AG04449 (cell line): ENCODE data around the gene SYNDIG1.

Experiments
- CTCF ChIA-PET: fragments of 350-600 bp; formaldehyde crosslinking; extraction: SDS; loops from one replicate; lab custom pipeline; 2021; ENCODE audit warnings: antibody characterized with exemption; lab: Yijun Ruan, JAX
- POLR2A ChIA-PET: fragments of 400-600, 350-600 bp; formaldehyde crosslinking; extraction: SDS; loops from one replicate; lab custom pipeline; 2020; ENCODE audit warnings: antibody characterized with exemption, inconsistent platforms; lab: Yijun Ruan, JAX
- DNase-seq: peaks from one replicate; pipeline ENCODE4 v3.0.0-alpha.2; 2010; ENCODE audit warnings: low read depth, low spot score
- H3K4me3 ChIP-seq: 2 replicates; pipeline ENCODE4 v1.5.1; 2011; ENCODE audit warnings: low read depth, mild to moderate bottlenecking, control low read depth, low read length
- TF ChIP-seq, protein P1 (sequence below): IDR thresholded peaks from one replicate; pipeline ENCODE4 v1.5.1; 2011; ENCODE audit warnings: mild to moderate bottlenecking, moderate library complexity, low read length, control low read depth, inconsistent platforms; ENCODE audit not compliant: insufficient read depth; ENCODE audit errors: missing control alignments

The SYNDIG1 gene

DNA sequence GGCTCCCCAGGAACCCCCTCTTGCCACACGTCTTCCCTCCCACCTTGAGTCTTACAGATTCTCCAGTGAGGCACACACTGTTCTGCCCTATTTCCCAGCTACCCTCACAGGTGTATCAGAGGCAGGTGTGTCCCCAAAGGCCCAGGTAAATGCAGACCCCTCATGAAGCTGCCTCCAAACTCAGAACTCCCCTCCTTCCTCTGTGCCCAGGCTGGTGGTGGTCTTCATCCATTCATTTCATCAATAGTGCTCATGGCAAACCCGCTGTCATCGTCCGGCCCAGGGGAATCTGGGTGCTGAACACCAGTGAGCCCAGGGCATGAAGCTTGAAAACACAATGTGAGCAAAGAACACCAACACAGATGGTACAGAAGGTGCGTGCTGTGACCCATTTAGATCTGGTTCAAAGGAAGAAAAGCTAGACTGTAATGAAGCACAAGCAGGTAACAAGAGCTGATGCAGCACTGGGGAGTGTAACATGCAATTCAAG, 213.1 kb downstream of the SYNDIG1 start:
- ChIA-PET POLR2A (no interaction called here), CTCF (no interaction called here)
- TF ChIP-seq, protein P1, sequence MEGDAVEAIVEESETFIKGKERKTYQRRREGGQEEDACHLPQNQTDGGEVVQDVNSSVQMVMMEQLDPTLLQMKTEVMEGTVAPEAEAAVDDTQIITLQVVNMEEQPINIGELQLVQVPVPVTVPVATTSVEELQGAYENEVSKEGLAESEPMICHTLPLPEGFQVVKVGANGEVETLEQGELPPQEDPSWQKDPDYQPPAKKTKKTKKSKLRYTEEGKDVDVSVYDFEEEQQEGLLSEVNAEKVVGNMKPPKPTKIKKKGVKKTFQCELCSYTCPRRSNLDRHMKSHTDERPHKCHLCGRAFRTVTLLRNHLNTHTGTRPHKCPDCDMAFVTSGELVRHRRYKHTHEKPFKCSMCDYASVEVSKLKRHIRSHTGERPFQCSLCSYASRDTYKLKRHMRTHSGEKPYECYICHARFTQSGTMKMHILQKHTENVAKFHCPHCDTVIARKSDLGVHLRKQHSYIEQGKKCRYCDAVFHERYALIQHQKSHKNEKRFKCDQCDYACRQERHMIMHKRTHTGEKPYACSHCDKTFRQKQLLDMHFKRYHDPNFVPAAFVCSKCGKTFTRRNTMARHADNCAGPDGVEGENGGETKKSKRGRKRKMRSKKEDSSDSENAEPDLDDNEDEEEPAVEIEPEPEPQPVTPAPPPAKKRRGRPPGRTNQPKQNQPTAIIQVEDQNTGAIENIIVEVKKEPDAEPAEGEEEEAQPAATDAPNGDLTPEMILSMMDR, result no peak
- H3K4me3 ChIP-seq, result no peak overlapping the region
- DNase-seq, result no peak

DNA sequence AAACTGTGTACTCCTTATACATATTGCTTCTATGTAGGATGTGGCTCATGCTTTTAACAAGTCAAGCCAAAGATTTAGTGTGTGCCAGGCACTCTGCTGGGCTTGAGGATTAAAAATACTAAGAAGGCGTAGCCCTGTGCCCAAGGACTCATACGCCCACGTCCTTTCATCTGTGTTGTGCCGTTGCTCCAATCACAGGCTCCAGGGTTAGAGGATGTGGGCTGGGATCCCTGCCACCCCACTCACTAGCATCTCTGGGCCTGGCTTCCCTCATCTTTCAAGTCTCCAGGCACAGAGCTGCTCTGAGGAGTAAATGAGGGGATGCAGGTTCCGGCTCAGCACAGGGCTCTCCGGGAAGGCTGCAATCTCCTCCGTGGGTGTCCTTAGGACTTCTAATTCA, 214.2 kb downstream of the SYNDIG1 start:
- H3K4me3 ChIP-seq, result no peak overlapping the region
- no peak for DNase-seq
- TF ChIP-seq, protein P1, result no peak
- ChIA-PET POLR2A (no interaction called here), CTCF (interaction anchor here (1.3 kb wide), 1 partner anchor 8 kb away, joined by 3 read pairs; no protein-coding TSS in a partner anchor)

DNA sequence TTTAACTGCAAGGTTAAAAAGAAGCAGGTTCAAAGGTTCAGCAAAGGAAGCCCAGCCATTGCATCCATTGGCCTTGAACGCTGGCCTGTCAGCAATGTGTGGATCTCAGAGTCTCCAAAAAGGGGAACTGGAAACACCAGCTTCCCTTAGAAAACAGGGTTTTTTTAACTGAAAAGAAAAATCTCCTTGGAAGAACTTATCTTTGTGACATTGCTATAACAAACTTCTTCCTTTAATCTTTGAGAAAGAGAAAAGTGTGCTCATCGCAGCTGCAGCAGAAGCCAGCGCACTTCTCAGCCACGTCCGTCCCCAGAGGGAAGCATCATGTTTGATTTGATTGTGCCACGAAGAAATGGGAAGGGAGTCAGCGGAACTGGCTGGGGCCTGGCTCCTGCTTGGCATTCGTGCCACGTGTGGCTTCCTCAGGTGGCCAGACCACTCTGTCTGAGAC, 215.0 kb downstream of the SYNDIG1 start:
- CTCF ChIA-PET, result interaction anchor here (1.3 kb wide), 1 partner anchor 9 kb away, joined by 3 read pairs; no protein-coding TSS in a partner anchor
- H3K4me3 ChIP-seq, result no peak overlapping the region
- POLR2A ChIA-PET, result no interaction called here
- TF ChIP-seq, protein P1, result no peak
- no peak for DNase-seq

DNA sequence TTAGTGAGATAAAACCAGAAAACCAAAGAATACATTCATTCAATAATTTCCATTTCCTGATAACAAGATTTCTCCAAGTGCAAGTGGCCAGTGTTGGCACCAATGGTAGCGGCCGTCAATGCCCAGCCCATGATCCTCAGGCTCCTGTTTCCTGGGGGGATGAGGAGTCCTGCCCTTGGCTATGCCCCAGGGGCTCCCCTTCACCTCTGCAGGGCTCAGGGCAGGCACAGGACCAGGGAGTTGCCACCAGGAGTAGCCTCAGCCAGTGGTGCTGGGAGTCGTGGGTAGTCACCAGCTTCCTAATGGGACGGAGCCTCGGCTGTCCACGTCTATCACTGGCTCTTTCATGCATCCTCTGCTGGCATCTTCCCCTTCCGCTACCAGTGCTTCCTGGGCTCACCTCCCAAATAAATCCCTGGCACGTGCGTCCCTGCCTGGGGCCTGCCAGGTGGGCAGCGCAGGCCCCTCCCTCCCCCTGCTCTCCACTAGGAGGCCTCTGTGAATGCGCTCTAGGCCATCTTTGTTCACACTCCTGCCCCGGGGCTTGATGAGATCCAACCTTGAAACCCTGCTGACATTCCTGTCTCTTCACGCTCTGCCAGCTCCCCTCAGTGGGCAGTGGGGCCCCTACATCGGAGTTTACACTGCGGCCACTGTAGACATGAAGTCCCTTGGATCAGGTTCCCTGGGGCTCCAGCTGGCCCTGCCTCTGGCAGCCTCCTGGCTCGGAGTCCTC, 215.7 kb downstream of the SYNDIG1 start:
- no peak for DNase-seq
- POLR2A ChIA-PET, result no interaction called here
- no peak overlapping the region for H3K4me3 ChIP-seq
- TF ChIP-seq, protein P1, result no peak
- CTCF ChIA-PET, result interaction anchor here (1.3 kb wide), 1 partner anchor 10 kb away, joined by 3 read pairs; no protein-coding TSS in a partner anchor

DNA sequence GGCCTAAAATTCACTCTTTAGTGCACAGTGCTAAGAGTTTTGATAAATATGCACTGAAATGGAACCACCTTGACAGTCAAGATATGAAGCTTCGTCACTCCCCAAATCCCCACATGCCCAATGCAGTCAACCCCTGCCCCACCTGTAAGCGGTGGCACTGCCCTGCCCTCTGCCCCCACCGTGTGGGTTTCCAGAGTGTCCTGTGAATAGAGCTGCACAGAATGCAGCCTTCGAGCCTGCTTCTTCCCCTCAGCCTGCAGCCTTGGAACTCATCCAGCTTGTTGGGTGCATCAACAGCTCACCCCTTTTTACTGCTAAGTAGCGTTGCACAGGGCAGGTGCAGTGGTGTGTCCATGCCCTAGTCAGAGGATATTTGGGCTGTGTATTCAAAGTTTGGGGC, 216.3 kb downstream of the SYNDIG1 start:
- DNase-seq, result no peak
- TF ChIP-seq, protein P1, result no peak
- H3K4me3 ChIP-seq, result no peak overlapping the region
- POLR2A ChIA-PET, result no interaction called here
- CTCF ChIA-PET, result no interaction called here

DNA sequence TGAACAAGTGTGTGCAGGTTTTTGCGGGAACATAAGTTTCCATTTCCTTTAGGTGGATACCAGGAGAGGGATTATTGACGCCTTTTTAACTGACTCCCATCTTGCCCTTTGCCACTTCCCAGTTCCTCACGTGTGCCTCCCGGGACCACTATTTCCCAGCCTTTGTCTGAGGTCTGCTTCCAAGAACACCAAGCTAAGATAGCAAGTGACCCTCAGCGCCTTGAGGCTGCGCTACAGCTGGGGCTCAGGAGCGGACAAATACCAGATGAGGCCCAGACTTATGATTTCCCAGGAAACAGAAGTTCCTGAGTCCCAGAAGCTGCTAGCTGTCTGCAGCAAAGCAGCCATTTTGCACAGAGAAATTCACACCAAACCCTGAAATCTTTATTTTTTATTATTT, 216.7 kb downstream of the SYNDIG1 start:
- CTCF ChIA-PET, result no interaction called here
- TF ChIP-seq, protein P1, result no peak
- DNase-seq, result no peak
- H3K4me3 ChIP-seq, result no peak overlapping the region
- POLR2A ChIA-PET, result no interaction called here
